ENCODE measurements around the gene ZDHHC24. TPM values are rescaled to one million over a fixed set of nuclear protein-coding genes. Genes with fewer than 3 reads are reported as not detected.
A peak's percentile ranks its signal among the peaks of the same experiment; 100 is the strongest.

ZDHHC24 gene
- total RNA-seq, 1 donor from 2014 or later: 4.1 TPM

GRCh38 chr11:66493130-66493529 lies 52.7 kb downstream of the ZDHHC24 start:
- Histone ChIP-seq H2AFZ (replicated peaks) (no peak overlapping the region), H3K79me2 (ENCODE audit: low read depth) (no peaks in the 10 kb centered on the region), H3K27ac (no peak overlapping the region), H3K36me3 (no peaks in the 10 kb centered on the region), H3K27me3 (no peaks in the 10 kb centered on the region), H3F3A (ENCODE audit: low read depth) (no peaks in the 10 kb centered on the region), H3K4me3 (no peak overlapping the region), H3K4me1 (no peaks in the 10 kb centered on the region), H3K9ac (no peak overlapping the region), H4K20me1 (ENCODE audit: low read depth) (no peaks in the 10 kb centered on the region), H3K4me2 (no peak overlapping the region), H3K9me3 (ENCODE audit: low read depth) (no peaks in the 10 kb centered on the region)
- Mint-ChIP-seq H3K27ac (peak overlapping the region; percentile 28), H3K36me3 (peaks cover 3% of the 10 kb centered on the region), H3K4me3 (no peak overlapping the region), H3K27me3 (ENCODE audit: insufficient read depth, low read depth) (no peaks in the 10 kb centered on the region), H3K9me3 (no peaks in the 10 kb centered on the region), H3K4me1 (peaks cover 4% of the 10 kb centered on the region)
- TF ChIP-seq CTCF (IDR thresholded peaks at IDR 0.05) (no peak), EZH2 (IDR thresholded peaks at IDR 0.05) (no peak), EZH2phosphoT487 (IDR thresholded peaks at IDR 0.05) (no peak)
- DNase-seq (ENCODE audit: low spot score): no peak

DNA sequence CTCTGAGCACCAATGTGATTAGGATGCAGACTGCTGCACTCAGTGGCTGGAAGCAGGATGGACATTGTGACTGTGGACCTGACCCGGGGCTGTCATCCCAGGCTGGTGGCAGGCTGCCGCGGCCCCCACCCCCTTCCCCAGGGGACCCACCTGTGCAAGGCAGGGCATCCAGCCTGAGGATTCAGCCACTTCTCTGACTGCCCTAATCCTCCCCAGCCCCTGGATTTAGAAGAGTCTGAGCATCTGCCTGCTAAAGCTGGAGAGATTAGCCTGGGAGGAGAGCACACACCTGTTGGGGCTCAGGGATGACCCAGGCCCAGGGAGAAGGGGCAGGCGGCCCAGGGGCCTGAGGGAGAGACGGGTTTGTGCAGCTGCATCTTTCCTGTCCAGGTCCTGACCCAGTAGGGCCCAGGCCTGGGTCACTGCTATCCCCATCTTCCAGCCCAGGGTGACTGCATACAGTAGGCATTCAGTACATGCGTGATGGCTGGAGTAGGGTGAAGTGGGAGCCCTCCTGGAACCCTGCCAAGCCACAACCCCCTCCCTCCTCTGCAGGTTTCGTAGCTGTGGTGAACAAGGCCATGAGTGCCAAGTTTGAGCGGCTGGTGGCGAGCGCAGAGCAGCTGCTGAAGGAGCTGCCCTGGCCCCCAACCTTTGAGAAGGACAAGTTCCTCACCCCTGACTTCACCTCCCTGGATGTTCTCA lies 53.5 kb downstream of the ZDHHC24 start:
- DNase-seq (ENCODE audit: low spot score): no peak
- H3K4me1 Mint-ChIP-seq: peaks cover 4% of the 10 kb centered on the region
- H3K36me3 ChIP-seq: no peaks in the 10 kb centered on the region
- TF ChIP-seq CTCF (IDR thresholded peaks at IDR 0.05) (no peak), EZH2 (IDR thresholded peaks at IDR 0.05) (no peak), EZH2phosphoT487 (IDR thresholded peaks at IDR 0.05) (no peak)
- H3K27me3 Mint-ChIP-seq (ENCODE audit: insufficient read depth, low read depth): no peaks in the 10 kb centered on the region
- H3K4me2 ChIP-seq: no peak overlapping the region
- H2AFZ ChIP-seq (replicated peaks): no peak overlapping the region
- H3K79me2 ChIP-seq (ENCODE audit: low read depth): no peaks in the 10 kb centered on the region
- no peaks in the 10 kb centered on the region for H3K9me3 ChIP-seq (ENCODE audit: low read depth)
- peaks cover 3% of the 10 kb centered on the region for H3K36me3 Mint-ChIP-seq
- no peak overlapping the region for H3K4me3 Mint-ChIP-seq
- no peaks in the 10 kb centered on the region for H3F3A ChIP-seq (ENCODE audit: low read depth)
- no peaks in the 10 kb centered on the region for H3K27me3 ChIP-seq
- H4K20me1 ChIP-seq (ENCODE audit: low read depth): no peaks in the 10 kb centered on the region
- no peaks in the 10 kb centered on the region for H3K9me3 Mint-ChIP-seq
- H3K9ac ChIP-seq: no peak overlapping the region
- H3K4me3 ChIP-seq: no peak overlapping the region
- H3K4me1 ChIP-seq: no peaks in the 10 kb centered on the region
- no peak overlapping the region for H3K27ac ChIP-seq
- peak overlapping the region; percentile 28 for H3K27ac Mint-ChIP-seq

DNA sequence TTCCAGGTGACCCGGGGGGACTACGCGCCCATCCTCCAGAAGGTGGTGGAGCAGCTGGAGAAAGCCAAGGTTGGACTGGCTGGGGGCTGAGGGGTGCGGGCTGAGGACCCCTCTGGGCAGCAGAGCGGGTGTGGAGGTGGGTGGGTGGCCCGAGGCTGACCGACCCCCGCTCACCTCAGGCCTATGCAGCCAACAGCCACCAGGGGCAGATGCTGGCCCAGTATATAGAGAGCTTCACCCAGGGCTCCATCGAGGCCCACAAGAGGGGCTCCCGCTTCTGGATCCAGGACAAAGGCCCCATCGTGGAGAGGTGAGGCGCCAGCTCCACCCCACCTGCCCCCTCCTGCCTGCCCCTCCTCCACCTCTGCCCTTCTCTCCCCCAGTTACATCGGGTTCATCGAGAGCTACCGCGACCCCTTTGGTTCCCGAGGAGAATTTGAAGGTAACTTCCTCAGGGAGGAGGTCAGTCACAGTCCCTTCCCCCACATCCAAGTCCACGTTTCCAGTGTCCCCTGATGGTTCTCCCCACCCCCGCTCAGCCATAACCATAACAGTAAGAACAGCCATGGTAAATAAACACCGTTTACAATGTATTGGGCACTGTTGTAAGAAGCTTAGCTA lies 54.4 kb downstream of the ZDHHC24 start:
- H3K9me3 ChIP-seq (ENCODE audit: low read depth): no peaks in the 10 kb centered on the region
- no peaks in the 10 kb centered on the region for H3K27me3 ChIP-seq

More for the DNA sequence above, 54.4 kb downstream of the ZDHHC24 start:
- Histone ChIP-seq H3K4me1 (no peaks in the 10 kb centered on the region), H3K36me3 (no peaks in the 10 kb centered on the region), H2AFZ (replicated peaks) (no peak overlapping the region), H3K27ac (no peak overlapping the region), H3K4me2 (no peak overlapping the region), H3K79me2 (ENCODE audit: low read depth) (no peaks in the 10 kb centered on the region), H3K4me3 (no peak overlapping the region), H4K20me1 (ENCODE audit: low read depth) (no peaks in the 10 kb centered on the region), H3F3A (ENCODE audit: low read depth) (no peaks in the 10 kb centered on the region), H3K9ac (no peak overlapping the region)
- H3K27me3 Mint-ChIP-seq (ENCODE audit: insufficient read depth, low read depth): no peaks in the 10 kb centered on the region
- DNase-seq (ENCODE audit: low spot score): peak; percentile 59
- peaks cover 4% of the 10 kb centered on the region for H3K4me1 Mint-ChIP-seq
- no peaks in the 10 kb centered on the region for H3K9me3 Mint-ChIP-seq
- peaks cover 3% of the 10 kb centered on the region for H3K36me3 Mint-ChIP-seq
- no peak overlapping the region for H3K4me3 Mint-ChIP-seq
- TF ChIP-seq EZH2phosphoT487 (IDR thresholded peaks at IDR 0.05) (no peak), EZH2 (IDR thresholded peaks at IDR 0.05) (no peak), CTCF (IDR thresholded peaks at IDR 0.05) (peak; percentile 59)
- H3K27ac Mint-ChIP-seq: no peak overlapping the region

Data from neural progenitor cell (in vitro differentiated cells).